ENCODE data around the gene NPAS2.

The NPAS2 gene

GRCh38 chr2:100821911-100822265 lies 1.9 kb downstream of the NPAS2 start:
- no peak for DNase-seq (ENCODE audit: low read depth)

GRCh38 chr2:100822587-100823248 lies 2.8 kb downstream of the NPAS2 start:
- DNase-seq (ENCODE audit: low read depth), result peak; percentile 55

GRCh38 chr2:100823665-100824438 lies 3.9 kb downstream of the NPAS2 start:
- DNase-seq (ENCODE audit: low read depth), result no peak

- no peak for DNase-seq (ENCODE audit: low read depth)
Observed at GRCh38 chr2:100824842-100825241, 4.9 kb downstream of the NPAS2 start.

GRCh38 chr2:100826494-100826893 lies 6.6 kb downstream of the NPAS2 start:
- DNase-seq (ENCODE audit: low read depth), result no peak

- DNase-seq (ENCODE audit: low read depth), result no peak
Observed at GRCh38 chr2:100831158-100831750, 11.3 kb downstream of the NPAS2 start.

GRCh38 chr2:100831831-100832230 lies 11.9 kb downstream of the NPAS2 start:
- no peak for DNase-seq (ENCODE audit: low read depth)

- DNase-seq (ENCODE audit: low read depth), result no peak
Observed at GRCh38 chr2:100832885-100833284, 12.9 kb downstream of the NPAS2 start.

GRCh38 chr2:100833331-100833730 lies 13.4 kb downstream of the NPAS2 start:
- DNase-seq (ENCODE audit: low read depth), result no peak

GRCh38 chr2:100834221-100834620 lies 14.3 kb downstream of the NPAS2 start:
- no peak for DNase-seq (ENCODE audit: low read depth)

GRCh38 chr2:100835006-100835659 lies 15.2 kb downstream of the NPAS2 start:
- DNase-seq (ENCODE audit: low read depth), result no peak

GRCh38 chr2:100840519-100840918 lies 20.6 kb downstream of the NPAS2 start:
- DNase-seq (ENCODE audit: low read depth), result no peak

- no peak for DNase-seq (ENCODE audit: low read depth)
Observed at GRCh38 chr2:100842241-100842922, 22.4 kb downstream of the NPAS2 start.

GRCh38 chr2:100844514-100844913 lies 24.6 kb downstream of the NPAS2 start:
- DNase-seq (ENCODE audit: low read depth), result no peak

GRCh38 chr2:100845141-100845991 lies 25.4 kb downstream of the NPAS2 start:
- DNase-seq (ENCODE audit: low read depth), result no peak

GRCh38 chr2:100846716-100847115 lies 26.8 kb downstream of the NPAS2 start:
- DNase-seq (ENCODE audit: low read depth), result no peak

- no peak for DNase-seq (ENCODE audit: low read depth)
Observed at GRCh38 chr2:100852447-100852846, 32.5 kb downstream of the NPAS2 start.

- DNase-seq (ENCODE audit: low read depth), result no peak
Observed at GRCh38 chr2:100852999-100853908, 33.3 kb downstream of the NPAS2 start.

GRCh38 chr2:100853909-100854810 lies 34.2 kb downstream of the NPAS2 start:
- no peak for DNase-seq (ENCODE audit: low read depth)
